Muscle layer of duodenum (tissue), 2 donors: Measurements from ENCODE around the gene SNRNP25.

Experiments
- H3K27ac ChIP-seq: one replicate; pipeline ENCODE4 v1.7.0; 2013; ENCODE audit warnings: mild to moderate bottlenecking, low read length
- H3K27me3 ChIP-seq: one replicate; pipeline ENCODE4 v1.7.0; 2013; ENCODE audit warnings: low read depth, mild to moderate bottlenecking, control low read depth, low read length
- H3K36me3 ChIP-seq, 2 donors: one replicate each; pipeline ENCODE4 v1.7.0; 2013; ENCODE audit warnings: low read length in 2 of 2, control low read depth in 1 of 2, mild to moderate bottlenecking in 1 of 2; ENCODE audit not compliant: insufficient read depth in 2 of 2, control insufficient read depth in 1 of 2
- H3K4me1 ChIP-seq, 2 donors: one replicate each; pipeline ENCODE4 v1.7.0; 2013; ENCODE audit warnings: low read length in 2 of 2, mild to moderate bottlenecking in 2 of 2, control low read depth in 1 of 2, moderate library complexity in 1 of 2; ENCODE audit not compliant: insufficient read depth in 2 of 2, control insufficient read depth in 1 of 2
- H3K4me3 ChIP-seq, 2 donors: one replicate each; pipeline ENCODE4 v1.7.0; 2013; ENCODE audit warnings: low read length in 2 of 2, low read depth in 1 of 2, mild to moderate bottlenecking in 1 of 2
- H3K9me3 ChIP-seq, 2 donors: one replicate each; pipeline ENCODE4 v1.7.0; 2013; ENCODE audit warnings: low read length in 2 of 2, control low read depth in 1 of 2, mild to moderate bottlenecking in 1 of 2; ENCODE audit not compliant: control insufficient read depth in 1 of 2
- donor health status: healthy.

The SNRNP25 gene

DNA sequence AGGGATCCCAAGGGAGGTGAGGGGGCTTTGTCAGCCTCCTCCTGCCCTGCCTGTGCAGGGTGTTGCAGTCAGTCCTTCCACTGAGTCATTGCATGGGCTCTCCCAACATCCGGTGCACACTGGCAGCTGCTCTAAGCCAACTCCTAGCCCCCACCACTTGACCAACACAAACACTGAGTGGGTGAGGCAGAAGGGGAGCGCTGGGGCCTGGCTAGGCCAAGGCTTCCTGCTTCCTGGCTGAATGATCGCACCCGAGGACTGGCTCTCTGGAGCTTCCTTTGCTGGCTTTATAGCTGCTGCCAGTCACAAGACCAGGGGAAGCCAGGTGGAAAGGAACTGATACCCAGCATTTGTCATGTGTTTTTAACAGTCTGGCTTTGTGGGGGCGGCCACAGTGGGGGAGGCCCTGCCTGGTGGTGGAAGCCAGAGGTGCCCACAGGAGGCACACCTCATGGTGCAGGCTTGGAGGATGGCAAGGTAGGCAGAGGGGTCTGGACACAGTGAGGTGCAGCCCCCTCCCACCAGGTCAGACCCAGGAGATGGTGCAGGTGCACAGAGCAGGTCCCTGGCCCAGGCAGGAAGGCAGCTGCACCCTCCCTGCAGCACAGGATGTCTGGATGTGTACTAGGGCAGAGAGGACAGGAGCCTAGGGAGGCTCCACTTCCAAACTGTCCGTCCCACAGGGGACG lies 31.2 kb downstream of the SNRNP25 start:
- Histone ChIP-seq H3K27me3 (no peaks in the 10 kb centered on the region), H3K9me3 (no peaks in the 10 kb centered on the region), H3K4me3 (no peak overlapping the region), H3K36me3 (peaks cover 13 to 43% of the 10 kb centered on the region in 2 donors), H3K27ac (peak overlapping the region; percentile 23), H3K4me1 (peaks cover 7 to 18% of the 10 kb centered on the region in 2 donors)

GRCh38 chr16:85407-85782 lies 31.8 kb downstream of the SNRNP25 start:
- H3K9me3 ChIP-seq: no peaks in the 10 kb centered on the region
- peaks cover 7 to 18% of the 10 kb centered on the region in 2 donors for H3K4me1 ChIP-seq
- no peaks in the 10 kb centered on the region for H3K27me3 ChIP-seq
- H3K27ac ChIP-seq: no peak overlapping the region
- H3K36me3 ChIP-seq: peaks cover 13 to 44% of the 10 kb centered on the region in 2 donors
- H3K4me3 ChIP-seq: no peak overlapping the region

- Histone ChIP-seq H3K4me3 (no peak overlapping the region), H3K27ac (no peak overlapping the region), H3K36me3 (peaks cover 13 to 43% of the 10 kb centered on the region in 2 donors), H3K4me1 (peaks cover 7 to 18% of the 10 kb centered on the region in 2 donors), H3K27me3 (no peaks in the 10 kb centered on the region), H3K9me3 (no peaks in the 10 kb centered on the region)
Measured at GRCh38 chr16:85865-86264, 32.2 kb downstream of the SNRNP25 start.

GRCh38 chr16:86483-86952 lies 32.9 kb downstream of the SNRNP25 start:
- H3K9me3 ChIP-seq: no peaks in the 10 kb centered on the region
- H3K36me3 ChIP-seq: peaks cover 13 to 41% of the 10 kb centered on the region in 2 donors
- H3K27me3 ChIP-seq: no peaks in the 10 kb centered on the region
- H3K4me1 ChIP-seq: peaks cover 7 to 18% of the 10 kb centered on the region in 2 donors
- H3K27ac ChIP-seq: no peak overlapping the region
- no peak overlapping the region for H3K4me3 ChIP-seq

- no peaks in the 10 kb centered on the region for H3K9me3 ChIP-seq
- peaks cover 7 to 21% of the 10 kb centered on the region in 2 donors for H3K4me1 ChIP-seq
- H3K36me3 ChIP-seq: peaks cover 18 to 47% of the 10 kb centered on the region in 2 donors
- H3K4me3 ChIP-seq: no peak overlapping the region
- no peak overlapping the region for H3K27ac ChIP-seq
- no peaks in the 10 kb centered on the region for H3K27me3 ChIP-seq
Measured at GRCh38 chr16:88613-89012, 35.0 kb downstream of the SNRNP25 start.

DNA sequence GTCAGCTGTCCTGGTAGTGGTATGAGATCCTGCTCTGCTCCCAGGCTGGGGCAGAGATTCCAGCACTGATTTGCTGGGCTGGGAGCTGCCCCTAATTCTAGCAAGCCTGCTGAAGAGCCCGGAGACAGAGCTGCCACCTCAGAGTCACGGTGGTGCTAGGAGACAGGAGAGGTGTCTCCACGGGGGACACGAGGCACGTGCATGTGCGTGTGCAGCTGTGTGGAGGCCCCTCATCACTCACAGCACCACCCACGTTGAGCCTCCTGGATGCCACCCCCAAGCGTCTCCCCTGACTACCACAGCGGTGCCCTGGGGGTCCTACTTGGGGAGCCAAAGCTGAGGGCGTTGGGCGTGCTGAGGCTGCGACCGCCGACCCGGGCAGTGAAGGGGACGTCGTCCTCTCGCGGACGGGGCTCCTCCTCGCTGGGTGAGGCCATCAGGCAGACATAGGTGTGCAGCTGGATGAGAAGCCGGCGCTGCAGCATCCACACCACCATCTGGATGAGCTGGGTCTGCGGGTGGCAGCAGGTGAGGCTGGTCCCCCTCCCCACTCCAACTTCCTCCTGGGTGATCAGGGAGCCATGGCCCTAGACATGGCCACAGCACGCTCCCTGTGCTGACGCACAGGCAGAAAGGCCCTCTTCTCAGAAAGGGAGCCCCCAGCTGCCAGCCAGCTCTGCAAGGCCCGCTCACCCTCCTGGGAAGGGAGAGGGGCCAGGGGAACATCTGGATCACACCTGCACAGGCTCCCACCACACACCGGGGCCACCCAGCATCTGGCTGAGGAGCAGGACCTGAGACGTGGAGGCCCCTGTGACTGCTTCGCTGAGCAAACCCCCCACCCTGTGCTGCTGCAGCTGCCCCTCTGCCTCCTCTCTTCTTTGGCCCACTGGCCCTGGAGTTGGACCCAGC lies 36.0 kb downstream of the SNRNP25 start:
- Histone ChIP-seq H3K4me1 (peaks cover 5 to 14% of the 10 kb centered on the region in 2 donors), H3K4me3 (no peak overlapping the region), H3K36me3 (peaks cover 18 to 47% of the 10 kb centered on the region in 2 donors), H3K27ac (no peak overlapping the region), H3K9me3 (no peaks in the 10 kb centered on the region), H3K27me3 (no peaks in the 10 kb centered on the region)

DNA sequence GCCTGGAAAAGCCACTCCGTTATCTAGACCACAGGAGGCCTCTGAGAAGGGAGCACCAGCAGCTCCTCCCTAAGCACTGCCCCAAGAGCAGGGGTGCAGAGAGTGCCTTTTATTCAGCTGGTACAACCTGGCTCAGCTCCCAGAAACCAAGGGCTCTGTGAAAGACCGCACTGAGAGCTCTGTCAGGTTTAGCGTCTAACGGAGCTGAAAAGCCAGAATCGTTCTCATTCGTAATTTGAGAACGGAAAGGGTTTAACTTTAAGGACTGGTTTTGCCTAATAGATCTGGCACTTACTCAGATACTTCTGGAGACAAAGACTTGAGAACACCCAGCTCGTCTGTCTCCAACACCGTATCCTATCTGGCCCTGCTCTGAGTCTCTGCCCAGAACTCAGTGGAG lies 37.9 kb downstream of the SNRNP25 start:
- Histone ChIP-seq H3K27ac (no peak overlapping the region), H3K36me3 (peaks cover 10 to 32% of the 10 kb centered on the region in 2 donors), H3K4me3 (no peak overlapping the region)

GRCh38 chr16:92431-93339 lies 39.1 kb downstream of the SNRNP25 start:
- peaks cover 10 to 25% of the 10 kb centered on the region in 2 donors for H3K36me3 ChIP-seq
- no peak overlapping the region for H3K27ac ChIP-seq
- H3K4me3 ChIP-seq: no peak overlapping the region
- H3K4me1 ChIP-seq: peaks cover 0 to 13% of the 10 kb centered on the region in 2 donors
- no peaks in the 10 kb centered on the region for H3K9me3 ChIP-seq
- no peaks in the 10 kb centered on the region for H3K27me3 ChIP-seq

More for the DNA sequence above, 37.9 kb downstream of the SNRNP25 start:
- no peaks in the 10 kb centered on the region for H3K9me3 ChIP-seq
- peaks cover 0 to 3% of the 10 kb centered on the region in 2 donors for H3K4me1 ChIP-seq
- no peaks in the 10 kb centered on the region for H3K27me3 ChIP-seq

DNA sequence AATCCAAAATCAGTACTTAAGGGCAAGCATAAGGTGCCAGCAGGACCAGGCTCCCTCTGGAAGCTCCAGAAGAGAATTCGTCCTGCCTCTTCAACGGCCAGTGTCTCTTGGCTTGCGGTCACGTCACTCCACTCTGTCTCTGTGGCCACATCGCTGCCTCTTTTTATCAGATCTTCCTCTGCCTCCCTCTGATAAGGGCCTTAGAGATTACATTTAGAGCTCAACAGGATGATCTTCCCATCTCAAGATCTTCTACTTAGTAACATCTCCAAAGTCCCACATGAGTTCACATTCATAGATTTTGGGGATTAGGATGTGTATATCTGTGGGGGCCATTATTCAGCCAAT lies 41.3 kb downstream of the SNRNP25 start:
- Histone ChIP-seq H3K4me3 (no peak overlapping the region), H3K27ac (no peak overlapping the region), H3K36me3 (peaks cover 5 to 22% of the 10 kb centered on the region in 2 donors), H3K27me3 (no peaks in the 10 kb centered on the region), H3K9me3 (no peaks in the 10 kb centered on the region), H3K4me1 (peaks cover 0 to 13% of the 10 kb centered on the region in 2 donors)

- Histone ChIP-seq H3K27me3 (no peaks in the 10 kb centered on the region), H3K4me1 (peaks cover 0 to 14% of the 10 kb centered on the region in 2 donors), H3K9me3 (no peaks in the 10 kb centered on the region), H3K36me3 (peaks cover 5 to 20% of the 10 kb centered on the region in 2 donors), H3K27ac (no peak overlapping the region), H3K4me3 (no peak overlapping the region)
Measured at GRCh38 chr16:96935-97381, 43.3 kb downstream of the SNRNP25 start.
